HepG2 (cell line): Measurements from ENCODE around the gene CPEB4. TPM values are rescaled to one million over a fixed set of nuclear protein-coding genes. Genes with fewer than 3 reads are reported as not detected.

Source experiments
- ATAC-seq: fragments of 200-7000 bp; cut with Tn5 transposase; 3 replicates; pipeline ENCODE4 v1.9.1; 2020; ENCODE audit warnings: mild to moderate bottlenecking, moderate library complexity
- BruUV-seq: library from RNA; stranded (reverse); fragments of 400-500 nt; replicated peaks from 2 replicates; lab custom pipeline; 2021; lab: Mats Ljungman, UMichigan
- CTCF ChIA-PET: fragments of 300-600 bp; formaldehyde crosslinking; extraction: SDS; loops from one replicate; lab custom pipeline; 2021; ENCODE audit warnings: low total read pairs, inconsistent platforms, low intra/inter-chr PET ratio; lab: Yijun Ruan, JAX
- POLR2A ChIA-PET: fragments of 350-600 bp; sonication (Branson Sonifier 250); formaldehyde crosslinking; loops from one replicate; lab custom pipeline; 2020; ENCODE audit warnings: antibody characterized with exemption, inconsistent platforms; lab: Yijun Ruan, JAX
- DNase-seq: peaks from one replicate; pipeline ENCODE4 v3.0.0-alpha.2; 2015; ENCODE audit warnings: low spot score
- FAIRE-seq: peaks from 3 replicates; lab custom pipeline; 2011; peaks lifted over from hg19 to GRCh38; lab: Jason Lieb, UNC
- H2AFZ ChIP-seq: one replicate; pipeline ENCODE4 v1.6.1; 2011; ENCODE audit warnings: low read length, inconsistent platforms
- H3K27ac ChIP-seq: fragments of 300-600 bp; 3 replicates; pipeline ENCODE4 v1.8.0; 2011; ENCODE audit warnings: mixed run types, mild to moderate bottlenecking, mixed read lengths, low read length, inconsistent platforms; ENCODE audit not compliant: insufficient read depth; ENCODE audit errors: extremely low read length
- H3K27me3 ChIP-seq, 2 experiments: fragments of 200-600 bp in 1 of 2; 2 replicates in 1 of 2; 3 replicates in 1 of 2; pipeline versions ENCODE4 v1.6.0 to v1.8.0; 2011; ENCODE audit warnings: low read length in 2 of 2, mild to moderate bottlenecking in 2 of 2, moderate library complexity in 2 of 2, inconsistent platforms in 1 of 2; ENCODE audit not compliant: insufficient read depth in 2 of 2, control insufficient read depth in 1 of 2
- H3K36me3 ChIP-seq, 2 experiments: fragments of 200-600 bp in 1 of 2; replicated peaks in 1 of 2; 2 replicates in 1 of 2; 3 replicates in 1 of 2; pipeline versions ENCODE4 v1.5.1 to v1.8.0; 2011; ENCODE audit warnings: low read length in 2 of 2, inconsistent platforms in 1 of 2; ENCODE audit not compliant: insufficient read depth in 2 of 2, control insufficient read depth in 1 of 2
- H3K4me1 ChIP-seq: 2 replicates; pipeline ENCODE4 v1.5.1; 2012; ENCODE audit warnings: low read length, inconsistent platforms; ENCODE audit not compliant: insufficient read depth
- H3K4me2 ChIP-seq: 2 replicates; pipeline ENCODE4 v1.6.0; 2011; ENCODE audit warnings: low read depth, low read length, inconsistent platforms
- H3K4me3 ChIP-seq, 3 experiments: fragments of 200-600 bp in 1 of 3; sonication (generic), shearing (Covaris generic) in 1 of 3; replicated peaks in 1 of 3; 2 replicates each; pipeline ENCODE4 v1.5.1; 2011 to 2016; ENCODE audit warnings: low read length in 3 of 3, inconsistent platforms in 2 of 3, low read depth in 2 of 3, mild to moderate bottlenecking in 2 of 3, control low read depth in 1 of 3, mixed read lengths in 1 of 3; ENCODE audit not compliant: insufficient read depth in 1 of 3
- H3K79me2 ChIP-seq: one replicate; pipeline ENCODE4 v1.6.1; 2011; ENCODE audit warnings: low read length, inconsistent platforms; ENCODE audit not compliant: insufficient read depth
- H3K9ac ChIP-seq: 2 replicates; pipeline ENCODE4 v1.6.0; 2011; ENCODE audit warnings: mild to moderate bottlenecking, low read depth, low read length, inconsistent platforms; ENCODE audit not compliant: insufficient read depth
- H3K9me3 ChIP-seq: 2 replicates; pipeline ENCODE4 v1.5.1; 2012; ENCODE audit warnings: mild to moderate bottlenecking, low read length
- H4K20me1 ChIP-seq: 2 replicates; pipeline ENCODE4 v1.6.0; 2011; ENCODE audit warnings: inconsistent platforms, mild to moderate bottlenecking, low read length, moderate library complexity; ENCODE audit not compliant: insufficient read depth
- HMGXB4 ChIP-seq, 2 experiments: sonication (generic) in 1 of 2; formaldehyde crosslinking in 1 of 2; IDR thresholded peaks; 2 replicates each; pipeline versions ENCODE4 v1.4.0 to v1.6.1; 2018 to 2020; ENCODE audit warnings: missing genetic modification reagents in 2 of 2, borderline replicate concordance in 1 of 2, low read depth in 1 of 2, mild to moderate bottlenecking in 1 of 2, missing biosample characterization in 1 of 2
- JDP2 ChIP-seq: sonication (generic); formaldehyde crosslinking; IDR thresholded peaks from 2 replicates; pipeline ENCODE4 v1.8.1; 2022; ENCODE audit warnings: missing genetic modification reagents, borderline replicate concordance
- POGK ChIP-seq: sonication (generic); formaldehyde crosslinking; conservative IDR thresholded peaks from 2 replicates; pipeline ENCODE4 v1.8.0; 2022; ENCODE audit warnings: mild to moderate bottlenecking, moderate library complexity, missing genetic modification reagents
- SIX4 ChIP-seq: sonication (generic); formaldehyde crosslinking; IDR thresholded peaks from 2 replicates; pipeline ENCODE4 v1.4.0; 2020; ENCODE audit warnings: missing genetic modification reagents
- ZMYM2 ChIP-seq: sonication (generic); formaldehyde crosslinking; IDR thresholded peaks from 2 replicates; pipeline ENCODE4 v1.8.0; 2022; ENCODE audit warnings: mild to moderate bottlenecking, missing genetic modification reagents
- ZNF557 ChIP-seq: sonication (generic); formaldehyde crosslinking; IDR thresholded peaks from 2 replicates; pipeline ENCODE4 v1.4.0; 2020; ENCODE audit warnings: missing genetic modification reagents
- ZNF639 ChIP-seq: conservative IDR thresholded peaks from 2 replicates; pipeline ENCODE4 v1.6.1; 2018; ENCODE audit warnings: missing genetic modification reagents
- WGBS: methylation state at CpG from one replicate; pipeline ENCODE4 v1.1.6; 2017; ENCODE audit warnings: low lambda C conversion rate; 5-methylcytosine and 5-hydroxymethylcytosine counted together
- in situ Hi-C: cut with HindIII; loops from 2 replicates; pipeline ENCODE4 v1.10.0; 2017; ENCODE audit warnings: low pct_unique_long_range_greater_than_20kb; ENCODE audit not compliant: extremely low pct_ligation_motif_present
- intact Hi-C: fragments of 100-400 bp; cut with micrococcal nuclease; formaldehyde crosslinking; loops from one replicate; pipeline ENCODE4 v1.10.0; 2022; ENCODE audit not compliant: unreplicated experiment
- polyA plus RNA-seq, 8 experiments: library from polyadenylated mRNA; depleted of rRNA in 3 of 8; stranded (reverse) in 7 of 8; unstranded in 1 of 8; fragments of >200 nt; fragmentation: Illumina TruSeq in 4 of 8; extraction: Trizol in 4 of 8; gene quantifications; 2 replicates each; pipeline versions ENCODE4 v1.2.1 to v1.2.3, GENCODE V29; 2011 to 2016; ENCODE audit warnings: low read depth in 4 of 8, missing spikeins in 1 of 8, mixed read lengths in 1 of 8; ENCODE audit not compliant: insufficient read depth in 1 of 8
- total RNA-seq, 5 experiments: library from RNA; depleted of rRNA; stranded (reverse); fragments of >200 nt; fragmentation: Illumina TruSeq; extraction: Trizol; gene quantifications; 2 replicates each; pipeline ENCODE4 v1.2.3, GENCODE V29; 2016; ENCODE audit warnings: low read depth in 1 of 5
- TF ChIP-seq, protein P1 (sequence below): sonication (generic); formaldehyde crosslinking; IDR thresholded peaks from 2 replicates; pipeline ENCODE4 v1.5.1; 2020; ENCODE audit warnings: missing genetic modification reagents, mild to moderate bottlenecking, borderline replicate concordance
- TF ChIP-seq, protein P2 (sequence below): sonication (generic); formaldehyde crosslinking; IDR thresholded peaks from 2 replicates; pipeline ENCODE4 v1.5.0; 2020; ENCODE audit warnings: missing genetic modification reagents
- TF ChIP-seq, protein P3 (sequence below): sonication (generic); formaldehyde crosslinking; IDR thresholded peaks from 2 replicates; pipeline ENCODE4 v1.4.0; 2020; ENCODE audit warnings: missing genetic modification reagents
- TF ChIP-seq, protein P4 (sequence below): fragments of 450-650 bp; IDR thresholded peaks from 2 replicates; pipeline ENCODE4 v1.6.1; 2016

The CPEB4 gene
- total and polyA plus RNA-seq, 2 of the 13 experiments (the other 11 are each of a cell fraction or from before 2014, with no cell fraction given), result 7.7 to 26.7 TPM

DNA sequence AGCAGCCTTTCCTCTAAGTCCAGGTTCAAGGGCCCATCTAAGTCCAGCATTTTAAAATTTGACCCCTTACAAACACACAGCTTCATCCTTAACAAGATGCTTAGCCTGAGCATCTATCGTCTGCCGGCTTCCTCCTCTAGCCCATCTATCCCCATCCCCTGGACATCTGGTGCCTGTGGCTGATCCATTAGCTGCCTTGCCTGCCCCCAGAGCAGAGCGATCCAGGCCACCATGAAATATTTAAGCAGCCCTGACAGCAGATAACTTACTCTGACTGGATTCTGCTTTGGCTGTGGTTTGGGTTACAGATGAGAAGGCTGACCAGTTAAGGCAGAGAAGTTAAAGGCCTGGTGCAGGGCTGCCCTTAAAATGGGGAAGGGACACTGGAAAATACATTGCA, 30.9 kb upstream of the CPEB4 start:
- intact Hi-C loops (no loop called here), in situ Hi-C loops (no loop called here)
- Histone ChIP-seq H4K20me1 (no peaks in the 10 kb centered on the region), H3K9me3 (no peaks in the 10 kb centered on the region), H3K4me2 (no peak overlapping the region), H3K36me3 (no peaks in the 10 kb centered on the region), H3K4me1 (peaks cover 61% of the 10 kb centered on the region), H3K79me2 (no peaks in the 10 kb centered on the region), H3K4me3 (no peak overlapping the region), H3K27me3 (no peaks in the 10 kb centered on the region; a peak in 1 of 5 replicates), H2AFZ (no peak overlapping the region), H3K9ac (no peak overlapping the region), H3K27ac (no peak overlapping the region)
- 93% methylated on average over 3 of the region's 3 CpGs for WGBS
- ATAC-seq (no peak), DNase-seq (no peak), FAIRE-seq (no peak)
- ChIA-PET POLR2A (no interaction called here), CTCF (no interaction called here)
- no TSS peak for BruUV-seq
- TF ChIP-seq, protein P1, sequence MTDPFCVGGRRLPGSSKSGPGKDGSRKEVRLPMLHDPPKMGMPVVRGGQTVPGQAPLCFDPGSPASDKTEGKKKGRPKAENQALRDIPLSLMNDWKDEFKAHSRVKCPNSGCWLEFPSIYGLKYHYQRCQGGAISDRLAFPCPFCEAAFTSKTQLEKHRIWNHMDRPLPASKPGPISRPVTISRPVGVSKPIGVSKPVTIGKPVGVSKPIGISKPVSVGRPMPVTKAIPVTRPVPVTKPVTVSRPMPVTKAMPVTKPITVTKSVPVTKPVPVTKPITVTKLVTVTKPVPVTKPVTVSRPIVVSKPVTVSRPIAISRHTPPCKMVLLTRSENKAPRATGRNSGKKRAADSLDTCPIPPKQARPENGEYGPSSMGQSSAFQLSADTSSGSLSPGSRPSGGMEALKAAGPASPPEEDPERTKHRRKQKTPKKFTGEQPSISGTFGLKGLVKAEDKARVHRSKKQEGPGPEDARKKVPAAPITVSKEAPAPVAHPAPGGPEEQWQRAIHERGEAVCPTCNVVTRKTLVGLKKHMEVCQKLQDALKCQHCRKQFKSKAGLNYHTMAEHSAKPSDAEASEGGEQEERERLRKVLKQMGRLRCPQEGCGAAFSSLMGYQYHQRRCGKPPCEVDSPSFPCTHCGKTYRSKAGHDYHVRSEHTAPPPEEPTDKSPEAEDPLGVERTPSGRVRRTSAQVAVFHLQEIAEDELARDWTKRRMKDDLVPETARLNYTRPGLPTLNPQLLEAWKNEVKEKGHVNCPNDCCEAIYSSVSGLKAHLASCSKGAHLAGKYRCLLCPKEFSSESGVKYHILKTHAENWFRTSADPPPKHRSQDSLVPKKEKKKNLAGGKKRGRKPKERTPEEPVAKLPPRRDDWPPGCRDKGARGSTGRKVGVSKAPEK, result no peak
- TF ChIP-seq ZNF639 (no peak), ZNF557 (CRISPR knock-in tag) (no peak), POGK (CRISPR knock-in tag) (no peak), ZMYM2 (CRISPR knock-in tag) (no peak), JDP2 (CRISPR knock-in tag) (no peak), HMGXB4 (CRISPR knock-in tag; IDR thresholded peaks at IDR 0.05; ENCODE audit: borderline replicate concordance in 1 of 2, low read depth in 1 of 2) (no peak), SIX4 (CRISPR knock-in tag) (no peak)
- TF ChIP-seq, protein P2, sequence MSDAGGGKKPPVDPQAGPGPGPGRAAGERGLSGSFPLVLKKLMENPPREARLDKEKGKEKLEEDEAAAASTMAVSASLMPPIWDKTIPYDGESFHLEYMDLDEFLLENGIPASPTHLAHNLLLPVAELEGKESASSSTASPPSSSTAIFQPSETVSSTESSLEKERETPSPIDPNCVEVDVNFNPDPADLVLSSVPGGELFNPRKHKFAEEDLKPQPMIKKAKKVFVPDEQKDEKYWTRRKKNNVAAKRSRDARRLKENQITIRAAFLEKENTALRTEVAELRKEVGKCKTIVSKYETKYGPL (CRISPR knock-in tag), result no peak
- TF ChIP-seq, protein P3, sequence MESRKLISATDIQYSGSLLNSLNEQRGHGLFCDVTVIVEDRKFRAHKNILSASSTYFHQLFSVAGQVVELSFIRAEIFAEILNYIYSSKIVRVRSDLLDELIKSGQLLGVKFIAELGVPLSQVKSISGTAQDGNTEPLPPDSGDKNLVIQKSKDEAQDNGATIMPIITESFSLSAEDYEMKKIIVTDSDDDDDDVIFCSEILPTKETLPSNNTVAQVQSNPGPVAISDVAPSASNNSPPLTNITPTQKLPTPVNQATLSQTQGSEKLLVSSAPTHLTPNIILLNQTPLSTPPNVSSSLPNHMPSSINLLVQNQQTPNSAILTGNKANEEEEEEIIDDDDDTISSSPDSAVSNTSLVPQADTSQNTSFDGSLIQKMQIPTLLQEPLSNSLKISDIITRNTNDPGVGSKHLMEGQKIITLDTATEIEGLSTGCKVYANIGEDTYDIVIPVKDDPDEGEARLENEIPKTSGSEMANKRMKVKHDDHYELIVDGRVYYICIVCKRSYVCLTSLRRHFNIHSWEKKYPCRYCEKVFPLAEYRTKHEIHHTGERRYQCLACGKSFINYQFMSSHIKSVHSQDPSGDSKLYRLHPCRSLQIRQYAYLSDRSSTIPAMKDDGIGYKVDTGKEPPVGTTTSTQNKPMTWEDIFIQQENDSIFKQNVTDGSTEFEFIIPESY, result no peak
- TF ChIP-seq, protein P4, sequence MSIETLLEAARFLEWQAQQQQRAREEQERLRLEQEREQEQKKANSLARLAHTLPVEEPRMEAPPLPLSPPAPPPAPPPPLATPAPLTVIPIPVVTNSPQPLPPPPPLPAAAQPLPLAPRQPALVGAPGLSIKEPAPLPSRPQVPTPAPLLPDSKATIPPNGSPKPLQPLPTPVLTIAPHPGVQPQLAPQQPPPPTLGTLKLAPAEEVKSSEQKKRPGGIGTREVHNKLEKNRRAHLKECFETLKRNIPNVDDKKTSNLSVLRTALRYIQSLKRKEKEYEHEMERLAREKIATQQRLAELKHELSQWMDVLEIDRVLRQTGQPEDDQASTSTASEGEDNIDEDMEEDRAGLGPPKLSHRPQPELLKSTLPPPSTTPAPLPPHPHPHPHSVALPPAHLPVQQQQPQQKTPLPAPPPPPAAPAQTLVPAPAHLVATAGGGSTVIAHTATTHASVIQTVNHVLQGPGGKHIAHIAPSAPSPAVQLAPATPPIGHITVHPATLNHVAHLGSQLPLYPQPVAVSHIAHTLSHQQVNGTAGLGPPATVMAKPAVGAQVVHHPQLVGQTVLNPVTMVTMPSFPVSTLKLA, result no peak
